Type B pancreatic cell (in vitro differentiated cells): Measurements from ENCODE around the gene SMCP. TPM values are rescaled to one million over a fixed set of nuclear protein-coding genes. Genes with fewer than 3 reads are reported as not detected.

Experiments
- DNase-seq: peaks from one replicate; pipeline ENCODE4 v3.0.0; 2021; ENCODE audit warnings: mixed read lengths; ENCODE audit not compliant: unreplicated experiment; ENCODE audit errors: extremely low spot score
- H3K27ac Mint-ChIP-seq: 2 replicates; pipeline ENCODE4 v1.8.0; 2021; ENCODE audit warnings: mild to moderate bottlenecking, mixed read lengths
- H3K27me3 Mint-ChIP-seq: 2 replicates; pipeline ENCODE4 v1.8.0; 2021; ENCODE audit warnings: mixed read lengths
- H3K36me3 Mint-ChIP-seq: 2 replicates; pipeline ENCODE4 v1.8.0; 2021; ENCODE audit warnings: mixed read lengths
- H3K4me1 Mint-ChIP-seq: one replicate; pipeline ENCODE4 v1.8.0; 2021; ENCODE audit warnings: mixed read lengths; ENCODE audit not compliant: unreplicated experiment
- H3K4me3 Mint-ChIP-seq: 2 replicates; pipeline ENCODE4 v1.8.0; 2021; ENCODE audit warnings: mild to moderate bottlenecking, mixed read lengths
- H3K9me3 Mint-ChIP-seq: 2 replicates; pipeline ENCODE4 v1.8.0; 2021; ENCODE audit warnings: mixed read lengths
- CTCF ChIP-seq: fragments of 200-600 bp; sonication (generic); conservative IDR thresholded peaks from 2 replicates; pipeline ENCODE4 v1.5.0; 2021; ENCODE audit warnings: antibody characterized with exemption, mild to moderate bottlenecking
- total RNA-seq: library from RNA; stranded (reverse); gene quantifications from 2 replicates; pipeline ENCODE4 v1.2.1, GENCODE V29; 2021; ENCODE audit warnings: low replicate concordance

The SMCP gene
- total RNA-seq, 1 donor from 2014 or later = not detected

- no peaks in the 10 kb centered on the region for H3K36me3 Mint-ChIP-seq
- no peak for TF ChIP-seq CTCF
- no peaks in the 10 kb centered on the region for H3K9me3 Mint-ChIP-seq
Observed at GRCh38 chr1:152886758-152887409, 8.8 kb downstream of the SMCP start.

GRCh38 chr1:152888126-152888525, 10.0 kb downstream of the SMCP start:
- no peak for DNase-seq
- Mint-ChIP-seq H3K4me3 (no peak overlapping the region), H3K9me3 (no peaks in the 10 kb centered on the region), H3K4me1 (no peaks in the 10 kb centered on the region), H3K27me3 (no peaks in the 10 kb centered on the region), H3K36me3 (no peaks in the 10 kb centered on the region), H3K27ac (no peak overlapping the region)
- TF ChIP-seq CTCF = no peak

More at GRCh38 chr1:152886758-152887409, 8.8 kb downstream of the SMCP start:
- H3K4me3 Mint-ChIP-seq = no peak overlapping the region
- no peaks in the 10 kb centered on the region for H3K4me1 Mint-ChIP-seq
- DNase-seq = no peak
- H3K27ac Mint-ChIP-seq = no peak overlapping the region
- no peaks in the 10 kb centered on the region for H3K27me3 Mint-ChIP-seq

GRCh38 chr1:152899027-152899426, 20.9 kb downstream of the SMCP start:
- no peak for DNase-seq
- H3K4me1 Mint-ChIP-seq = no peaks in the 10 kb centered on the region
- H3K4me3 Mint-ChIP-seq = no peak overlapping the region
- peaks cover 7% of the 10 kb centered on the region for H3K9me3 Mint-ChIP-seq
- H3K27me3 Mint-ChIP-seq = no peaks in the 10 kb centered on the region
- no peak overlapping the region for H3K27ac Mint-ChIP-seq
- no peak for TF ChIP-seq CTCF
- no peaks in the 10 kb centered on the region for H3K36me3 Mint-ChIP-seq

GRCh38 chr1:152899883-152900282, 21.8 kb downstream of the SMCP start:
- Mint-ChIP-seq H3K4me1 (no peaks in the 10 kb centered on the region), H3K36me3 (no peaks in the 10 kb centered on the region), H3K9me3 (peaks cover 7% of the 10 kb centered on the region), H3K27me3 (no peaks in the 10 kb centered on the region), H3K4me3 (no peak overlapping the region), H3K27ac (no peak overlapping the region)
- no peak for DNase-seq
- no peak for TF ChIP-seq CTCF

GRCh38 chr1:152901631-152902030, 23.5 kb downstream of the SMCP start:
- TF ChIP-seq CTCF = no peak
- H3K9me3 Mint-ChIP-seq = peaks cover 7% of the 10 kb centered on the region
- H3K27me3 Mint-ChIP-seq = no peaks in the 10 kb centered on the region
- H3K4me3 Mint-ChIP-seq = no peak overlapping the region
- H3K4me1 Mint-ChIP-seq = no peaks in the 10 kb centered on the region
- no peaks in the 10 kb centered on the region for H3K36me3 Mint-ChIP-seq
- no peak for DNase-seq
- H3K27ac Mint-ChIP-seq = no peak overlapping the region
